GM12878 (cell line): ENCODE measurements around the gene PRR29. TPM values are rescaled to one million over a fixed set of nuclear protein-coding genes. Genes with fewer than 3 reads are reported as not detected.

Experiments used
- HSF1 ChIP-seq: fragments of 150-350 bp; IDR thresholded peaks from 2 replicates; pipeline ENCODE4 v1.6.1; 2014; ENCODE audit warnings: mild to moderate bottlenecking, low read depth, low read length
- KDM1A ChIP-seq: fragments of 200-600 bp; sonication (generic); IDR thresholded peaks from 2 replicates; pipeline ENCODE4 v1.6.1; 2016; ENCODE audit warnings: borderline replicate concordance
- MLLT1 ChIP-seq: fragments of 450-650 bp; IDR thresholded peaks from 2 replicates; pipeline ENCODE4 v1.6.1; 2016; ENCODE audit warnings: mild to moderate bottlenecking
- PAX5 ChIP-seq: IDR thresholded peaks from 2 replicates; pipeline ENCODE4 v1.6.1; 2011; ENCODE audit warnings: low read depth, low read length, borderline replicate concordance
- PRDM15 ChIP-seq: fragments of 450-650 bp; formaldehyde crosslinking; IDR thresholded peaks from 2 replicates; pipeline ENCODE4 v1.4.0; 2020; ENCODE audit warnings: mild to moderate bottlenecking, moderate library complexity
- SKIL ChIP-seq: fragments of 450-650 bp; IDR thresholded peaks from 2 replicates; pipeline ENCODE4 v1.6.1; 2017; ENCODE audit warnings: mild to moderate bottlenecking, low read depth, inconsistent platforms; ENCODE audit not compliant: poor library complexity, severe bottlenecking
- YBX1 ChIP-seq: fragments of 450-650 bp; IDR thresholded peaks from 2 replicates; pipeline ENCODE4 v1.6.1; 2016; ENCODE audit warnings: antibody characterized with exemption
- polyA plus RNA-seq, 11 experiments: library from polyadenylated mRNA; depleted of rRNA in 4 of 11; unstranded in 6 of 11; stranded (reverse) in 5 of 11; fragments of >200 nt; fragmentation: Nextera tagmentation in 4 of 11; fragmentation: Illumina TruSeq in 1 of 11; extraction: Ambion mirVana in 4 of 11; extraction: Trizol in 1 of 11; gene quantifications; 1 replicate in 1 of 11; 2 replicates in 10 of 11; pipeline versions ENCODE4 v1.2.1 to v1.2.3, GENCODE V29; 2011 to 2016; ENCODE audit warnings: inconsistent platforms in 2 of 11, missing spikeins in 2 of 11, low read depth in 1 of 11
- total RNA-seq, 4 experiments: library from RNA; depleted of rRNA in 3 of 4; stranded (reverse); fragments of >200 nt in 3 of 4; fragmentation: Illumina TruSeq in 1 of 4; extraction: Trizol in 1 of 4; gene quantifications; 2 replicates each; pipeline versions ENCODE4 v1.2.1 to v1.2.3, GENCODE V29; 2013 to 2021

The PRR29 gene
- total and polyA plus RNA-seq, 10 of the 15 experiments (the other 5 are each of a cell fraction or from before 2014, with no cell fraction given), result 0.01 to 2.4 (median 0.18) TPM; not detected in 3

- TF ChIP-seq PRDM15 (CRISPR knock-in tag) (no peak), HSF1 (no peak), SKIL (no peak), KDM1A (no peak), PAX5 (no peak), MLLT1 (no peak), YBX1 (no peak)
Observed at GRCh38 chr17:63988127-63988478, 10.0 kb upstream of the PRR29 start (continued).
